22Rv1 (cell line): ENCODE measurements around the gene HMGA1.

Source experiments
- CTCF ChIP-seq: fragments of 450-650 bp; IDR thresholded peaks from 2 replicates; pipeline ENCODE4 v1.5.1; 2017; ENCODE audit warnings: mild to moderate bottlenecking
- ZFX ChIP-seq: fragments of 450-650 bp; IDR thresholded peaks from 2 replicates; pipeline ENCODE4 v1.6.1; 2017; ENCODE audit warnings: antibody characterized with exemption, borderline replicate concordance

GRCh38 chr6:34195726-34196115, 41.0 kb upstream of the HMGA1 start:
- TF ChIP-seq CTCF: no peak
- no peak for TF ChIP-seq ZFX
